Body of pancreas (tissue), 4 donors: ENCODE results near the gene INO80C.

Source experiments
- POLR2A ChIP-seq, 3 donors: fragments of 450-650 bp; IDR thresholded peaks; one replicate each; pipeline ENCODE4 v1.6.1; 2016; ENCODE audit warnings: antibody characterized with exemption in 3 of 3, mild to moderate bottlenecking in 2 of 3
- TF ChIP-seq, protein P1 (sequence below), 7 experiments: fragments of 450-650 bp in 4 of 7; fragments of 200-600 bp in 3 of 7; sonication (generic) in 3 of 7; IDR thresholded peaks; one replicate each; pipeline ENCODE4 v1.5.1; 2016 to 2019; ENCODE audit warnings: antibody characterized with exemption in 7 of 7

GRCh38 chr18:35484034-35484433, 13.7 kb downstream of the INO80C start:
- no peak for TF ChIP-seq POLR2A (IDR thresholded peaks at IDR 0.05)
- TF ChIP-seq, protein P1, sequence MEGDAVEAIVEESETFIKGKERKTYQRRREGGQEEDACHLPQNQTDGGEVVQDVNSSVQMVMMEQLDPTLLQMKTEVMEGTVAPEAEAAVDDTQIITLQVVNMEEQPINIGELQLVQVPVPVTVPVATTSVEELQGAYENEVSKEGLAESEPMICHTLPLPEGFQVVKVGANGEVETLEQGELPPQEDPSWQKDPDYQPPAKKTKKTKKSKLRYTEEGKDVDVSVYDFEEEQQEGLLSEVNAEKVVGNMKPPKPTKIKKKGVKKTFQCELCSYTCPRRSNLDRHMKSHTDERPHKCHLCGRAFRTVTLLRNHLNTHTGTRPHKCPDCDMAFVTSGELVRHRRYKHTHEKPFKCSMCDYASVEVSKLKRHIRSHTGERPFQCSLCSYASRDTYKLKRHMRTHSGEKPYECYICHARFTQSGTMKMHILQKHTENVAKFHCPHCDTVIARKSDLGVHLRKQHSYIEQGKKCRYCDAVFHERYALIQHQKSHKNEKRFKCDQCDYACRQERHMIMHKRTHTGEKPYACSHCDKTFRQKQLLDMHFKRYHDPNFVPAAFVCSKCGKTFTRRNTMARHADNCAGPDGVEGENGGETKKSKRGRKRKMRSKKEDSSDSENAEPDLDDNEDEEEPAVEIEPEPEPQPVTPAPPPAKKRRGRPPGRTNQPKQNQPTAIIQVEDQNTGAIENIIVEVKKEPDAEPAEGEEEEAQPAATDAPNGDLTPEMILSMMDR (IDR thresholded peaks at IDR 0.05): no peak
